Heart left ventricle (tissue), 16 donors: ENCODE data around the gene PADI4. TPM values are rescaled to one million over a fixed set of nuclear protein-coding genes. Genes with fewer than 3 reads are reported as not detected.

Experiments used
- ATAC-seq, 4 donors: fragments of 200-7000 bp; cut with Tn5 transposase; one replicate each; pipeline ENCODE4 v1.9.1; 2020 to 2022; ENCODE audit warnings: moderate library complexity in 4 of 4, mild to moderate bottlenecking in 3 of 4, moderate number of reproducible peaks in 1 of 4
- DNase-seq, 5 donors: peaks; one replicate each; pipeline ENCODE4 v3.0.0-alpha.2; 2020
- H3K27ac ChIP-seq, 12 donors: fragments of 200-600 bp; sonication (generic) in 4 of 12; one replicate each; pipeline versions ENCODE4 v1.5.0 to v1.8.0; 2016 to 2022; ENCODE audit warnings: mild to moderate bottlenecking in 2 of 12
- H3K27me3 ChIP-seq, 9 donors: fragments of 200-600 bp; sonication (generic) in 2 of 9; one replicate each; pipeline versions ENCODE4 v1.5.1 to v1.8.0; 2016 to 2022; ENCODE audit warnings: mild to moderate bottlenecking in 3 of 9
- H3K36me3 ChIP-seq, 9 donors: fragments of 200-600 bp; sonication (generic) in 2 of 9; one replicate each; pipeline versions ENCODE4 v1.5.0 to v1.8.0; 2018 to 2022; ENCODE audit warnings: mild to moderate bottlenecking in 2 of 9
- H3K4me1 ChIP-seq, 12 donors: fragments of 200-600 bp; sonication (generic) in 4 of 12; one replicate each; pipeline versions ENCODE4 v1.5.0 to v1.8.0; 2016 to 2022; ENCODE audit warnings: mild to moderate bottlenecking in 3 of 12
- H3K4me3 ChIP-seq, 12 donors: fragments of 200-600 bp; sonication (generic) in 4 of 12; one replicate each; pipeline versions ENCODE4 v1.5.0 to v1.8.0; 2017 to 2022; ENCODE audit warnings: mild to moderate bottlenecking in 9 of 12, moderate library complexity in 4 of 12
- H3K9me3 ChIP-seq, 12 donors: fragments of 200-600 bp; sonication (generic) in 4 of 12; one replicate each; pipeline versions ENCODE4 v1.5.0 to v1.8.0; 2016 to 2022; ENCODE audit warnings: mild to moderate bottlenecking in 1 of 12
- CTCF ChIP-seq, 12 donors: fragments of 200-600 bp; sonication (generic) in 4 of 12; IDR thresholded peaks; one replicate each; pipeline versions ENCODE4 v1.5.0 to v1.8.0; 2018 to 2022; ENCODE audit warnings: antibody characterized with exemption in 12 of 12, mild to moderate bottlenecking in 5 of 12
- POLR2A ChIP-seq, 2 donors: fragments of 450-650 bp; IDR thresholded peaks; one replicate each; pipeline ENCODE4 v1.6.1; 2017; ENCODE audit warnings: antibody characterized with exemption in 2 of 2, mild to moderate bottlenecking in 2 of 2, moderate library complexity in 2 of 2
- WGBS, 4 donors: extraction: QIAGEN DNeasy Blood & Tissue Kit in 2 of 4; methylation state at CpG; one replicate each; pipeline versions ENCODE4 v1.1.5 to v1.1.7; 2013 to 2018; 5-methylcytosine and 5-hydroxymethylcytosine counted together
- intact Hi-C, 10 donors: fragments of 100-400 bp; cut with DNase I; formaldehyde crosslinking; loops; one replicate each; pipeline versions ENCODE4 v1.11.1 to v1.14.2; 2022
- polyA plus RNA-seq, 2 donors: library from polyadenylated mRNA; stranded (reverse); fragments of 200-250 nt; gene quantifications; one replicate each; pipeline ENCODE4 v1.2.3, GENCODE V29; 2013
- total RNA-seq, 9 donors: library from RNA; depleted of rRNA in 2 of 9; stranded (reverse); fragments of >200 nt in 2 of 9; fragmentation: NEBNext Ultra II Directional in 3 of 9; extraction: Animal tissue kit (Norgen Biotek cat#: 25700) in 3 of 9; gene quantifications; one replicate each; pipeline versions ENCODE4 v1.1.0 to v1.2.4, GENCODE V29; 2016 to 2023
- donor health status: ischemic (EF 13 %, LVEDD 7.1; RV severe dilation, severe dysfunction).
- donor health status: healthy with polysubstance abuse.
- donor health status: DM: no; HTN: yes; CAD: no.
- donor health status: DM: no; HTN: no; CAD: no.
- donor health status: ischemic (EF 25% LVEDD 6.9; RV normal size, moderate dysfunction).
- donor health status: ischemic (EF 25% LVEDD 5.7; RV mildly dilated, moderate dysfunction).
- donor health status: healthy.
- donor health status: DM: yes; HTN: yes; CAD: no.
- donor health status: ischemic (EF 35%, LVEDD 5.7; RV mildly dilated, moderate dysfunction).
- donor health status: nonischemic (EF 11% LVEDD 7.7; RV severe dilation, severe dysfunction).
- donor health status: DM: yes; HTN: yes; CAD: no.
- donor health status: PGD.
- donor health status: ischemic (EF 29% LVEDD 5.4; RV normal size, mild dysfunction).
- donor health status: nonischemic (EF 23%, LVEDD 6.1; RV moderate dilation, normal function).

PADI4 gene
- total and polyA plus RNA-seq, 11 donors = 0.08 to 2.3 (median 0.35) TPM; not detected in 2

DNA sequence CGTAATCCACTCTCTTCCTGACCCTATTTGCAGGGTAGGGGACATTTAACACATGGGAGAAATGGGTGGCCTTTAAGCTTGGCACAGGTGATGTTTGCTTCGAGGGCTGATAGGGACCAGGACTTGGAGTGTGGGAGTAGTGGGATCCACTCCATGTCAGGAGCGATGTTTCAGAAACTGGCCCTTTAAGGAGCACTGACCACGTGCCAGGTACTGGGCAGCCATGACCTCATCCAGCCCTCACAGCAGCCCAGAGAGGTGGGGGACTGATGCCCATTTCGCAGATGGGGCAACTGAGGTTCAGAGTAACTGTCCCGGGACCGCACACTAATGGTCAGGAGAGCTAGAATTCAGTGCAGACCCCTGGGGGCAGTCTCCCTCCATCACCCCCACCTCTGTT is 47.7 kb upstream of the PADI4 start:
- intact Hi-C loops = no loop called here

DNA sequence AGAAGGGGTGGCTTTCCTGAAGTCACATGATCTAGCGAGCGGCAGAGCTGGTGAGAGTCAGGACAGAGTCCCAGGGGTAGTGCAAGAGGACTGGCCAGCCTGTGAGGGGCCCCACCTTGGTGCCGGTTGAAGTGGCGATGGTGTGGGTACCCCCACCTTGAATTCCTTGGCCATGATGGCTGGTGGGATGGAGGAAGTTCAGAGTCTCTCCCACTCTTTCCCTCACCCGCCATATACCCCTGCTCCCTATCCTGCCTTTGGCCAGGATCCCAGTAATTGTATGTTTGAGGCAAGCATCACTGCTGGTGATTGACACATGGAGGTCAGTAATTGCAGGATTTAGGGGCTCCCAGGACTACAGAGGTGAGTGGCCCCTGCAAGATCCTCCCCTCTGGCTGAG is 47.3 kb upstream of the PADI4 start:
- ATAC-seq (no peak), DNase-seq (no peak)
- no peaks in the 10 kb centered on the region for H3K4me1 ChIP-seq
- intact Hi-C loops = no loop called here
- H3K27ac ChIP-seq = no peak overlapping the region
- no peak overlapping the region for H3K4me3 ChIP-seq
- H3K36me3 ChIP-seq = no peaks in the 10 kb centered on the region
- H3K9me3 ChIP-seq = peaks cover 0 to 10% (median 0%) of the 10 kb centered on the region in 12 donors
- H3K27me3 ChIP-seq = peaks cover 0 to 44% (median 4%) of the 10 kb centered on the region in 9 donors
- TF ChIP-seq POLR2A (IDR thresholded peaks at IDR 0.05) (no peak), CTCF (IDR thresholded peaks at IDR 0.05) (no peak)
- WGBS, 4 donors = 65 to 80% (median 73%) methylated on average over 5 of the region's 5 CpGs

More for the DNA sequence above, 47.7 kb upstream of the PADI4 start:
- H3K4me3 ChIP-seq = no peak overlapping the region
- no peak overlapping the region for H3K27ac ChIP-seq
- H3K36me3 ChIP-seq = no peaks in the 10 kb centered on the region
- WGBS, 4 donors = 81 to 85% (median 82%) methylated on average over 7 of the region's 7 CpGs
- ATAC-seq = no peak
- TF ChIP-seq CTCF (IDR thresholded peaks at IDR 0.05) (no peak), POLR2A (IDR thresholded peaks at IDR 0.05) (no peak)
- H3K9me3 ChIP-seq = peaks cover 0 to 10% (median 0%) of the 10 kb centered on the region in 12 donors
- no peak for DNase-seq
- no peaks in the 10 kb centered on the region for H3K4me1 ChIP-seq
- H3K27me3 ChIP-seq = peaks cover 0 to 49% (median 7%) of the 10 kb centered on the region in 9 donors

GRCh38 chr1:17263936-17264335 is 44.1 kb upstream of the PADI4 start:
- H3K4me1 ChIP-seq = no peaks in the 10 kb centered on the region
- no peak for TF ChIP-seq CTCF (IDR thresholded peaks at IDR 0.05)
- TF ChIP-seq POLR2A (IDR thresholded peaks at IDR 0.05) = no peak
- H3K27me3 ChIP-seq = peaks cover 0 to 27% (median 4%) of the 10 kb centered on the region in 9 donors
- H3K36me3 ChIP-seq = no peaks in the 10 kb centered on the region
- H3K27ac ChIP-seq = no peak overlapping the region
- DNase-seq = no peak
- peaks cover 0 to 10% (median 0%) of the 10 kb centered on the region in 12 donors for H3K9me3 ChIP-seq
- no peak for ATAC-seq
- intact Hi-C loops = no loop called here
- H3K4me3 ChIP-seq = no peak overlapping the region

DNA sequence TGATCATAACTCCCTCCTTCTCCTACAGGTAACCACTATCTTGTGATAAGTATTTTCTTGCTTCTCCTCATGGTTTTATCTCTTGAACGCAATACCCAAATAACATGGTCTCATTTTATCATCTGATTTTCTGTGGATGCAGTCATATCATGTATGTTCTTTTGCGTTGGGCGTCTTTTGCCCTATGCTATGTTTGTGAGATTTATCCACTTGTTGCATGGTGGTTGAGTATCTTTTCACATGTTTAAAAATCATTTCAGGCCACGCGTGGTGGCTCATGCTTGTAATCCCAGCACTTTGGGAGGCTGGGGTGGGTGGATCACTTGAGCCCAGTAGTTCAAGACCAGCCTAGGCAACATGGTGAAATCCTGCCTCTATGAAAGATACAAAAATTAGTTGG is 43.5 kb upstream of the PADI4 start:
- DNase-seq = no peak
- H3K36me3 ChIP-seq = no peaks in the 10 kb centered on the region
- no peak overlapping the region for H3K27ac ChIP-seq
- TF ChIP-seq POLR2A (IDR thresholded peaks at IDR 0.05) (no peak), CTCF (IDR thresholded peaks at IDR 0.05) (no peak)
- H3K4me3 ChIP-seq = no peak overlapping the region
- no peak for ATAC-seq
- intact Hi-C loops = no loop called here
- H3K9me3 ChIP-seq = peaks cover 0 to 10% (median 0%) of the 10 kb centered on the region in 12 donors
- no peaks in the 10 kb centered on the region for H3K4me1 ChIP-seq
- 71 to 91% (median 83%) methylated on average over 5 of the region's 5 CpGs for WGBS, 4 donors
- H3K27me3 ChIP-seq = peaks cover 0 to 22% (median 4%) of the 10 kb centered on the region in 9 donors
